Measurements from ENCODE around the gene HERC6. TPM values are rescaled to one million over a fixed set of nuclear protein-coding genes. Genes with fewer than 3 reads are reported as not detected.
"Not testable (repeated sequence)": the region's sequence is repeated elsewhere in the genome, so short reads cannot be mapped to it uniquely, and the experiment has no call there.

The HERC6 gene
- total RNA-seq, 1 experiment from 2014 or later: 4.9 TPM

DNA sequence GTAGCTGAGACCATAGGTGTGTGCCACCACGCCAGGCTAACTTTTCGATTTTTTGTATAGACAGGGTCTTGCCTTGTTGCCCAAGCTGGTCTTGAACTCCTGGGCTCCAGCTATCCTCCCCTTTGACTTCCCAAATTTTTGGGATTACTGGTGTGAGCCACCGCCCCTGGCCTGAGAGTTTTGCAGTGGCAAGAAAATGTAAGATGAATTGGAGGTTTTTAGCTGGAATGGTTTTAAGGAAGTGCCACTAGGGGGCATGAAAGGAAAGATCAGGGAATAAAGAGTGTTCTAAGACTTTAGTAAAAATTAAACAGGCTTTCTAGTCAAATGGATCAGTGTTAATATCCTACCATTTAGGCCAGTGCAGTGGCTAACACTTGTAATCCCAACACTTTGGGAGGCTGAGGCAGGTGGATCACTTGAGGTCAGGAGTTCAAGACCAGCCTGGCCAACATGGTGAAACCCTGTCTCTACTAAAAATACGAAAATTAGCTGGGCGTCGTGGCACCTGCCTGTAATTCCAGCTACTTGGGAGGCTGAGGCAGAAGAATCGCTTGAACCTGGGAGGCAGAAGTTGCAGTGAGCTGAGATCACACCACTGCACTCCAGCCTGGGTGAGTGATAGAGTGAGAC, 9.4 kb upstream of the HERC6 start:
- POLR2A ChIA-PET (ENCODE audit: unreplicated experiment); H3K4me2 ChIP-seq; BruUV-seq (replicated peaks); H2AFZ ChIP-seq; H3K4me1 ChIP-seq (replicated peaks; ENCODE audit: insufficient read depth); H3K79me2 ChIP-seq (ENCODE audit: low read depth); H3K27ac ChIP-seq; H3F3A ChIP-seq (ENCODE audit: insufficient read depth, low read depth); H4K20me1 ChIP-seq (ENCODE audit: insufficient read depth); H3K36me3 ChIP-seq (ENCODE audit: low read depth); H3K9me3 ChIP-seq (ENCODE audit: insufficient read depth, low read depth); H3K4me3 ChIP-seq; H3K9me2 ChIP-seq (ENCODE audit: insufficient read depth); H3K27me3 ChIP-seq (ENCODE audit: insufficient read depth, low read depth); DNase-seq; intact Hi-C loops (cut with micrococcal nuclease; ENCODE audit: unreplicated experiment): not testable (repeated sequence)
- TF ChIP-seq, protein P1, sequence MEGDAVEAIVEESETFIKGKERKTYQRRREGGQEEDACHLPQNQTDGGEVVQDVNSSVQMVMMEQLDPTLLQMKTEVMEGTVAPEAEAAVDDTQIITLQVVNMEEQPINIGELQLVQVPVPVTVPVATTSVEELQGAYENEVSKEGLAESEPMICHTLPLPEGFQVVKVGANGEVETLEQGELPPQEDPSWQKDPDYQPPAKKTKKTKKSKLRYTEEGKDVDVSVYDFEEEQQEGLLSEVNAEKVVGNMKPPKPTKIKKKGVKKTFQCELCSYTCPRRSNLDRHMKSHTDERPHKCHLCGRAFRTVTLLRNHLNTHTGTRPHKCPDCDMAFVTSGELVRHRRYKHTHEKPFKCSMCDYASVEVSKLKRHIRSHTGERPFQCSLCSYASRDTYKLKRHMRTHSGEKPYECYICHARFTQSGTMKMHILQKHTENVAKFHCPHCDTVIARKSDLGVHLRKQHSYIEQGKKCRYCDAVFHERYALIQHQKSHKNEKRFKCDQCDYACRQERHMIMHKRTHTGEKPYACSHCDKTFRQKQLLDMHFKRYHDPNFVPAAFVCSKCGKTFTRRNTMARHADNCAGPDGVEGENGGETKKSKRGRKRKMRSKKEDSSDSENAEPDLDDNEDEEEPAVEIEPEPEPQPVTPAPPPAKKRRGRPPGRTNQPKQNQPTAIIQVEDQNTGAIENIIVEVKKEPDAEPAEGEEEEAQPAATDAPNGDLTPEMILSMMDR (conservative IDR thresholded peaks at IDR 0.05): peak; percentile 70
- CTCF ChIA-PET: interaction anchor here (1.0 kb wide), 1 partner anchor 146 kb away, joined by 3 read pairs; no protein-coding TSS in a partner anchor

DNA sequence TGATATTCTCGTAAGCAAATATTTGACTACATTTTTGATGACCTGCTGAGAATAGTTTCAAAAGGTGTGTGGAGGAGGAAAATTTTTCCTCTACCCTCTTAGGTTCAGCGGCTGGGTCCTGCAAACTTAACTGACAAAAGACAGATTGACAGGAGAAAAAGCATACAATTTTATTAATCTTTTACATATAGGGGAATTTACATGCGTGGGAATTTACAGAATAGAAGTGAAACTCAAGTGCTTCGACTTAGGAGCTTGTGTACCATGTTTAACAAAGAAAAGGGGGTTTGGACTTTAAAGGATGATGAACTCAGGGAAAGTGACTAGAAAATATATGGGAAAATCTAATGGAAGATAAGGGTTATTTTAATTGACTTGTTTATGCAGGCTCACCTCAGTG, 2.5 kb downstream of the HERC6 start:
- no peak for TF ChIP-seq EZH2 (IDR thresholded peaks at IDR 0.05; ENCODE audit: low read depth)
- TF ChIP-seq, protein P1 (conservative IDR thresholded peaks at IDR 0.05): no peak
- H3K9me3 ChIP-seq (ENCODE audit: insufficient read depth, low read depth): no peaks in the 10 kb centered on the region
- H4K20me1 ChIP-seq (ENCODE audit: insufficient read depth): no peaks in the 10 kb centered on the region
- no peak overlapping the region for H3K27ac ChIP-seq
- H3F3A ChIP-seq (ENCODE audit: insufficient read depth, low read depth): no peaks in the 10 kb centered on the region
- ChIA-PET CTCF (no interaction called here), POLR2A (ENCODE audit: unreplicated experiment) (no interaction called here)
- no TSS peak for BruUV-seq (replicated peaks)
- no peaks in the 10 kb centered on the region for H3K79me2 ChIP-seq (ENCODE audit: low read depth)
- H3K9me2 ChIP-seq (ENCODE audit: insufficient read depth): no peaks in the 10 kb centered on the region
- no peaks in the 10 kb centered on the region for H3K36me3 ChIP-seq (ENCODE audit: low read depth)
- no peak overlapping the region for H3K4me2 ChIP-seq
- DNase-seq: no peak
- H3K4me1 ChIP-seq (replicated peaks; ENCODE audit: insufficient read depth): no peaks in the 10 kb centered on the region
- no peak overlapping the region for H3K4me3 ChIP-seq
- no peaks in the 10 kb centered on the region for H3K27me3 ChIP-seq (ENCODE audit: insufficient read depth, low read depth)
- no peak overlapping the region for H2AFZ ChIP-seq
- intact Hi-C loops (cut with micrococcal nuclease; ENCODE audit: unreplicated experiment): no loop called here

DNA sequence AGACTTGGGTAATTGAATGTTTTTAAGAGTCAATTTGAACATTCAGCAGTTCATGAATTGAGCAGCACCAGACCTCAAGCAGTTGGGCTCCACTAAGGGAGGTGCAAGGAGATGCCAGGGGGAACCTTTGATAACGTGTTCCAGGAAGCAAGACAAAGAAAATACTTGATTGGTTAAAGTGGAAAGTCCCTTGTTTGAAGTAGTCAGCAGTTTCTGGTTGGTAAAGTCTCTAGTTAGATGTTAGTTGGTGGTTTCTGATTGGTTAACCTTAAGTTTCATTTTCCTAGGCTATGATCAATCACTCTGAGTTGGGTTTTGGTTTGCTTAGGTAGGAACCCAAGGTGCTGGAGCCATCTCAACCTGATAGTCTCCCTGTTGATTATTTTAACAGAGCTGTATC, 4.0 kb downstream of the HERC6 start:
- intact Hi-C loops (cut with micrococcal nuclease; ENCODE audit: unreplicated experiment): no loop called here
- Histone ChIP-seq H3K27me3 (ENCODE audit: insufficient read depth, low read depth) (no peaks in the 10 kb centered on the region), H3K36me3 (ENCODE audit: low read depth) (no peaks in the 10 kb centered on the region), H3K9me2 (ENCODE audit: insufficient read depth) (no peaks in the 10 kb centered on the region), H2AFZ (no peak overlapping the region), H3K4me2 (no peak overlapping the region), H3K9me3 (ENCODE audit: insufficient read depth, low read depth) (no peaks in the 10 kb centered on the region), H4K20me1 (ENCODE audit: insufficient read depth) (no peaks in the 10 kb centered on the region), H3K27ac (no peak overlapping the region), H3F3A (ENCODE audit: insufficient read depth, low read depth) (no peaks in the 10 kb centered on the region), H3K4me3 (no peak overlapping the region), H3K4me1 (replicated peaks; ENCODE audit: insufficient read depth) (no peaks in the 10 kb centered on the region), H3K79me2 (ENCODE audit: low read depth) (no peaks in the 10 kb centered on the region)
- POLR2A ChIA-PET (ENCODE audit: unreplicated experiment): no interaction called here
- TF ChIP-seq EZH2 (IDR thresholded peaks at IDR 0.05; ENCODE audit: low read depth): no peak
- TF ChIP-seq, protein P1 (conservative IDR thresholded peaks at IDR 0.05): no peak
- no TSS peak for BruUV-seq (replicated peaks)
- no peak for DNase-seq
- CTCF ChIA-PET: no interaction called here
